ENCODE data around the gene WNK2. TPM values are rescaled to one million over a fixed set of nuclear protein-coding genes. Genes with fewer than 3 reads are reported as not detected.

The WNK2 gene
- total and polyA plus RNA-seq, 7 donors: 8.1 to 58.8 (median 35.5) TPM

- Histone ChIP-seq H3K27me3 (ENCODE audit: insufficient read depth in 3 of 3, low read length in 2 of 3) (no peaks in the 10 kb centered on the region), H3K36me3 (ENCODE audit: insufficient read depth in 1 of 2, low read depth in 1 of 2) (no peaks in the 10 kb centered on the region), H3K4me3 (no peak overlapping the region), H3K27ac (no peak overlapping the region), H3K9me3 (no peaks in the 10 kb centered on the region), H3K4me1 (peaks cover 25% of the 10 kb centered on the region)
- DNase-seq (peak; percentile 43 to 75), ATAC-seq (peak in 3 of 4 donors; percentile 61 to 76 (median 67))
- intact Hi-C loops (cut with DNase I): no loop called here
- TF ChIP-seq CTCF (IDR thresholded peaks at IDR 0.05): no peak
- WGBS, 3 donors: 56 to 60% (median 59%) methylated on average over 33 of the region's 33 CpGs
Measured at GRCh38 chr9:93297659-93298497, 113.9 kb downstream of the WNK2 start.

GRCh38 chr9:93298498-93299417 is 114.8 kb downstream of the WNK2 start:
- H3K27me3 ChIP-seq (ENCODE audit: insufficient read depth in 3 of 3, low read length in 2 of 3): no peaks in the 10 kb centered on the region
- intact Hi-C loops (cut with DNase I): no loop called here
- no peaks in the 10 kb centered on the region for H3K9me3 ChIP-seq
- WGBS, 3 donors: 63 to 70% (median 67%) methylated on average over 26 of the region's 26 CpGs
- DNase-seq (peak in 1 of 2 donors; percentile 9), ATAC-seq (peak; percentile 5 to 46 (median 14))
- no peak overlapping the region for H3K4me3 ChIP-seq
- H3K4me1 ChIP-seq: peaks cover 25% of the 10 kb centered on the region
- peak overlapping the region; percentile 9 for H3K27ac ChIP-seq
- H3K36me3 ChIP-seq (ENCODE audit: insufficient read depth in 1 of 2, low read depth in 1 of 2): no peaks in the 10 kb centered on the region
- no peak for TF ChIP-seq CTCF (IDR thresholded peaks at IDR 0.05)

GRCh38 chr9:93299418-93300174 is 115.7 kb downstream of the WNK2 start:
- ATAC-seq: peak in 2 of 4 donors; percentile 32 to 53
- peak in 1 of 2 donors; percentile 8 for DNase-seq
- Histone ChIP-seq H3K9me3 (no peaks in the 10 kb centered on the region), H3K36me3 (ENCODE audit: insufficient read depth in 1 of 2, low read depth in 1 of 2) (no peaks in the 10 kb centered on the region), H3K4me1 (peaks cover 30% of the 10 kb centered on the region), H3K27me3 (ENCODE audit: insufficient read depth in 3 of 3, low read length in 2 of 3) (no peaks in the 10 kb centered on the region), H3K4me3 (no peak overlapping the region), H3K27ac (no peak overlapping the region)
- WGBS, 3 donors: 39 to 63% (median 44%) methylated on average over 26 of the region's 26 CpGs
- TF ChIP-seq CTCF (IDR thresholded peaks at IDR 0.05): no peak
- intact Hi-C loops (cut with DNase I): loop anchor here in 1 of 2 donors (5.0 kb wide), 1 partner anchor 187 kb away; no protein-coding TSS in a partner anchor

DNA sequence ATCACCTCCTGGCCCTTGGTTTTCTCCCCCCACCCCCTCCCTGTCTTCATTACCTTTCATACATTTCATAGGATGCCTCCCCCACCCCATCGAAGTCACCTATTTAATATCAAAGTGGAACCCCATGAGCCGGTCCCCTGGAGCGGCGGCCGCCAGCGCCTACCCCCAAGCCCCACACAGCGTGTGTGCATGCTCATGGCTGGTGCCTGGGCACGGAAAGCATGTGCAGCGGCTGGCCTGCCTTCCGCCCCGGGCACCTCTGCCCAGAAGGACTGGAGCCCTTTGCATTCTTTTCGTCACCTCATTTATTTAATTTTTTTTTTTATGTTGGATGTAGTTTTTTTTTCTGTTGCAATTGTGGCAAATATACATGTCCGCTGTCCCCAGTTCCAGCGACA is 116.2 kb downstream of the WNK2 start:
- ATAC-seq: no peak
- 83 to 89% (median 84%) methylated on average over 14 of the region's 14 CpGs for WGBS, 3 donors
- intact Hi-C loops (cut with DNase I): loop anchor here in 1 of 2 donors (5.0 kb wide), 1 partner anchor 188 kb away; no protein-coding TSS in a partner anchor
- DNase-seq: peak in 1 of 2 donors; percentile 4
- Histone ChIP-seq H3K27ac (no peak overlapping the region), H3K9me3 (no peaks in the 10 kb centered on the region), H3K27me3 (ENCODE audit: insufficient read depth in 3 of 3, low read length in 2 of 3) (no peaks in the 10 kb centered on the region), H3K4me1 (peaks cover 36% of the 10 kb centered on the region), H3K36me3 (ENCODE audit: insufficient read depth in 1 of 2, low read depth in 1 of 2) (no peaks in the 10 kb centered on the region), H3K4me3 (no peak overlapping the region)
- no peak for TF ChIP-seq CTCF (IDR thresholded peaks at IDR 0.05)

All from psoas muscle (tissue), 8 donors.